ENCODE results near the gene ADGRG6. TPM values are rescaled to one million over a fixed set of nuclear protein-coding genes. Genes with fewer than 3 reads are reported as not detected.

ADGRG6 gene
- total RNA-seq, 1 donor from 2014 or later: 0.39 TPM

GRCh38 chr6:142457638-142458406, 156.0 kb downstream of the ADGRG6 start:
- DNase-seq (ENCODE audit: low spot score): no peak
- H3K27me3 Mint-ChIP-seq (ENCODE audit: insufficient read depth, low read depth): peaks cover 2% of the 10 kb centered on the region
- no peaks in the 10 kb centered on the region for H3K4me1 Mint-ChIP-seq
- Histone ChIP-seq H3K9me3 (ENCODE audit: low read depth) (no peaks in the 10 kb centered on the region), H3K36me3 (no peaks in the 10 kb centered on the region), H3K4me2 (no peak overlapping the region), H2AFZ (replicated peaks) (no peak overlapping the region), H3F3A (ENCODE audit: low read depth) (no peaks in the 10 kb centered on the region), H4K20me1 (ENCODE audit: low read depth) (no peaks in the 10 kb centered on the region), H3K79me2 (ENCODE audit: low read depth) (no peaks in the 10 kb centered on the region), H3K4me3 (no peak overlapping the region), H3K4me1 (no peaks in the 10 kb centered on the region), H3K9ac (no peak overlapping the region), H3K27me3 (no peaks in the 10 kb centered on the region), H3K27ac (no peak overlapping the region)
- TF ChIP-seq CTCF (IDR thresholded peaks at IDR 0.05): no peak
- no peak for TF ChIP-seq EZH2 (IDR thresholded peaks at IDR 0.05)
- TF ChIP-seq EZH2phosphoT487 (IDR thresholded peaks at IDR 0.05): no peak
- H3K36me3 Mint-ChIP-seq: no peaks in the 10 kb centered on the region
- no peak overlapping the region for H3K4me3 Mint-ChIP-seq
- no peak overlapping the region for H3K27ac Mint-ChIP-seq
- H3K9me3 Mint-ChIP-seq: no peaks in the 10 kb centered on the region

GRCh38 chr6:142458836-142459235, 157.0 kb downstream of the ADGRG6 start:
- H3K36me3 Mint-ChIP-seq: no peaks in the 10 kb centered on the region
- Histone ChIP-seq H3K27ac (no peak overlapping the region), H3K4me1 (no peaks in the 10 kb centered on the region), H3K27me3 (no peaks in the 10 kb centered on the region), H3K9me3 (ENCODE audit: low read depth) (no peaks in the 10 kb centered on the region), H3K9ac (no peak overlapping the region), H3K36me3 (no peaks in the 10 kb centered on the region), H3K4me2 (no peak overlapping the region), H3K4me3 (no peak overlapping the region), H4K20me1 (ENCODE audit: low read depth) (no peaks in the 10 kb centered on the region), H2AFZ (replicated peaks) (no peak overlapping the region), H3F3A (ENCODE audit: low read depth) (no peaks in the 10 kb centered on the region), H3K79me2 (ENCODE audit: low read depth) (no peaks in the 10 kb centered on the region)
- no peaks in the 10 kb centered on the region for H3K4me1 Mint-ChIP-seq
- DNase-seq (ENCODE audit: low spot score): no peak
- H3K27ac Mint-ChIP-seq: no peak overlapping the region
- no peak overlapping the region for H3K4me3 Mint-ChIP-seq
- H3K27me3 Mint-ChIP-seq (ENCODE audit: insufficient read depth, low read depth): peaks cover 2% of the 10 kb centered on the region
- TF ChIP-seq EZH2 (IDR thresholded peaks at IDR 0.05) (no peak), CTCF (IDR thresholded peaks at IDR 0.05) (no peak), EZH2phosphoT487 (IDR thresholded peaks at IDR 0.05) (no peak)
- H3K9me3 Mint-ChIP-seq: peaks cover 2% of the 10 kb centered on the region

GRCh38 chr6:142459271-142459670, 157.5 kb downstream of the ADGRG6 start:
- TF ChIP-seq EZH2 (IDR thresholded peaks at IDR 0.05) (no peak), CTCF (IDR thresholded peaks at IDR 0.05) (no peak), EZH2phosphoT487 (IDR thresholded peaks at IDR 0.05) (no peak)
- Histone ChIP-seq H3K4me1 (no peaks in the 10 kb centered on the region), H3K27ac (no peak overlapping the region), H3K36me3 (no peaks in the 10 kb centered on the region), H3K4me3 (no peak overlapping the region), H3K9me3 (ENCODE audit: low read depth) (no peaks in the 10 kb centered on the region), H4K20me1 (ENCODE audit: low read depth) (no peaks in the 10 kb centered on the region), H2AFZ (replicated peaks) (no peak overlapping the region), H3K79me2 (ENCODE audit: low read depth) (no peaks in the 10 kb centered on the region), H3K27me3 (no peaks in the 10 kb centered on the region), H3K4me2 (no peak overlapping the region), H3F3A (ENCODE audit: low read depth) (no peaks in the 10 kb centered on the region), H3K9ac (no peak overlapping the region)
- Mint-ChIP-seq H3K9me3 (peaks cover 2% of the 10 kb centered on the region), H3K4me1 (no peaks in the 10 kb centered on the region), H3K4me3 (no peak overlapping the region), H3K27ac (no peak overlapping the region), H3K27me3 (ENCODE audit: insufficient read depth, low read depth) (peaks cover 2% of the 10 kb centered on the region), H3K36me3 (no peaks in the 10 kb centered on the region)
- no peak for DNase-seq (ENCODE audit: low spot score)
